ENCODE measurements around the gene ANK3. TPM values are rescaled to one million over a fixed set of nuclear protein-coding genes. Genes with fewer than 3 reads are reported as not detected.

The ANK3 gene
- total RNA-seq, 1 experiment from 2014 or later = 32.0 TPM

DNA sequence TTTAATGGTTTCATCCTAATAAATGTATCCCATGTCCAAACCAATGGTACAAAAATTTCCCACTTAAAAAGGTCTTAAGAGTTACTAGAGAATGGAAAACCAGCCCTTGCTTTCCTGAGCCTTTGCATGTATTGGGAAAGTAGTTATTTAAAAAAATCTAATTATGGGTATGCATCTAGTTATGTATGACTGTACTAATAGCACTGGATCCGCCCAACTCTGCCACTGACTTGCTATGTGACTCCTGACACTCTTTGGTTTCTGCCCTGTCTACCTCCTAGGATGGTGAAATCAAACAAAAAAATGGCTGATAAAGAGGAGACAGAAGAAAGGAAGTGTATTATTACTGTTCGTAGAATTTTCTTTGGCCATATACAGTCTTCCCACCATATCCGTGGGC is 372.9 kb downstream of the ANK3 start:
- no peaks in the 10 kb centered on the region for H3K9me2 ChIP-seq (ENCODE audit: insufficient read depth)
- no peak overlapping the region for H3K4me3 ChIP-seq
- no peak overlapping the region for H2AFZ ChIP-seq
- H3K79me2 ChIP-seq (ENCODE audit: low read depth) = no peaks in the 10 kb centered on the region
- no peak overlapping the region for H3K27ac ChIP-seq
- CTCF ChIA-PET = no interaction called here
- DNase-seq = no peak
- TF ChIP-seq, protein P1, sequence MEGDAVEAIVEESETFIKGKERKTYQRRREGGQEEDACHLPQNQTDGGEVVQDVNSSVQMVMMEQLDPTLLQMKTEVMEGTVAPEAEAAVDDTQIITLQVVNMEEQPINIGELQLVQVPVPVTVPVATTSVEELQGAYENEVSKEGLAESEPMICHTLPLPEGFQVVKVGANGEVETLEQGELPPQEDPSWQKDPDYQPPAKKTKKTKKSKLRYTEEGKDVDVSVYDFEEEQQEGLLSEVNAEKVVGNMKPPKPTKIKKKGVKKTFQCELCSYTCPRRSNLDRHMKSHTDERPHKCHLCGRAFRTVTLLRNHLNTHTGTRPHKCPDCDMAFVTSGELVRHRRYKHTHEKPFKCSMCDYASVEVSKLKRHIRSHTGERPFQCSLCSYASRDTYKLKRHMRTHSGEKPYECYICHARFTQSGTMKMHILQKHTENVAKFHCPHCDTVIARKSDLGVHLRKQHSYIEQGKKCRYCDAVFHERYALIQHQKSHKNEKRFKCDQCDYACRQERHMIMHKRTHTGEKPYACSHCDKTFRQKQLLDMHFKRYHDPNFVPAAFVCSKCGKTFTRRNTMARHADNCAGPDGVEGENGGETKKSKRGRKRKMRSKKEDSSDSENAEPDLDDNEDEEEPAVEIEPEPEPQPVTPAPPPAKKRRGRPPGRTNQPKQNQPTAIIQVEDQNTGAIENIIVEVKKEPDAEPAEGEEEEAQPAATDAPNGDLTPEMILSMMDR (conservative IDR thresholded peaks at IDR 0.05) = no peak
- no peak for TF ChIP-seq EZH2 (IDR thresholded peaks at IDR 0.05; ENCODE audit: low read depth)
- BruUV-seq (replicated peaks) = no TSS peak
- POLR2A ChIA-PET (ENCODE audit: unreplicated experiment) = no interaction called here
- intact Hi-C loops (cut with micrococcal nuclease; ENCODE audit: unreplicated experiment) = no loop called here
- no peaks in the 10 kb centered on the region for H3K4me1 ChIP-seq (replicated peaks; ENCODE audit: insufficient read depth)
- no peak overlapping the region for H3K4me2 ChIP-seq
- no peaks in the 10 kb centered on the region for H3F3A ChIP-seq (ENCODE audit: insufficient read depth, low read depth)
- no peaks in the 10 kb centered on the region for H3K27me3 ChIP-seq (ENCODE audit: insufficient read depth, low read depth)
- no peaks in the 10 kb centered on the region for H3K9me3 ChIP-seq (ENCODE audit: insufficient read depth, low read depth)
- no peaks in the 10 kb centered on the region for H4K20me1 ChIP-seq (ENCODE audit: insufficient read depth)
- H3K36me3 ChIP-seq (ENCODE audit: low read depth) = no peaks in the 10 kb centered on the region

- CTCF ChIA-PET = no interaction called here
- POLR2A ChIA-PET (ENCODE audit: unreplicated experiment) = no interaction called here
These were observed 379.8 kb downstream of the ANK3 start for GRCh38 chr10:60009710-60010383.

GRCh38 chr10:60009276-60009675 is 380.4 kb downstream of the ANK3 start:
- BruUV-seq (replicated peaks) = no TSS peak
- TF ChIP-seq EZH2 (IDR thresholded peaks at IDR 0.05; ENCODE audit: low read depth) = no peak
- TF ChIP-seq, protein P1 (conservative IDR thresholded peaks at IDR 0.05) = no peak
- POLR2A ChIA-PET (ENCODE audit: unreplicated experiment) = no interaction called here

More at GRCh38 chr10:60009710-60010383, 379.8 kb downstream of the ANK3 start:
- Histone ChIP-seq H3K4me1 (replicated peaks; ENCODE audit: insufficient read depth) (no peaks in the 10 kb centered on the region), H3K4me3 (no peak overlapping the region), H3K36me3 (ENCODE audit: low read depth) (no peaks in the 10 kb centered on the region), H3K27me3 (ENCODE audit: insufficient read depth, low read depth) (no peaks in the 10 kb centered on the region), H2AFZ (no peak overlapping the region), H3F3A (ENCODE audit: insufficient read depth, low read depth) (no peaks in the 10 kb centered on the region), H3K27ac (no peak overlapping the region), H4K20me1 (ENCODE audit: insufficient read depth) (no peaks in the 10 kb centered on the region), H3K4me2 (no peak overlapping the region), H3K9me3 (ENCODE audit: insufficient read depth, low read depth) (no peaks in the 10 kb centered on the region), H3K9me2 (ENCODE audit: insufficient read depth) (no peaks in the 10 kb centered on the region), H3K79me2 (ENCODE audit: low read depth) (no peaks in the 10 kb centered on the region)
- intact Hi-C loops (cut with micrococcal nuclease; ENCODE audit: unreplicated experiment) = loop anchor here (5.0 kb wide), 1 partner anchor 103 kb away; the partner anchor contains the start of gene CCDC6
- TF ChIP-seq, protein P1 (conservative IDR thresholded peaks at IDR 0.05) = no peak
- TF ChIP-seq EZH2 (IDR thresholded peaks at IDR 0.05; ENCODE audit: low read depth) = no peak
- DNase-seq = no peak
- no TSS peak for BruUV-seq (replicated peaks)

More at GRCh38 chr10:60009276-60009675, 380.4 kb downstream of the ANK3 start:
- DNase-seq = no peak
- no peak overlapping the region for H3K4me3 ChIP-seq
- no peaks in the 10 kb centered on the region for H3K27me3 ChIP-seq (ENCODE audit: insufficient read depth, low read depth)
- no peaks in the 10 kb centered on the region for H4K20me1 ChIP-seq (ENCODE audit: insufficient read depth)
- H3K9me2 ChIP-seq (ENCODE audit: insufficient read depth) = no peaks in the 10 kb centered on the region
- CTCF ChIA-PET = no interaction called here
- no peaks in the 10 kb centered on the region for H3F3A ChIP-seq (ENCODE audit: insufficient read depth, low read depth)
- intact Hi-C loops (cut with micrococcal nuclease; ENCODE audit: unreplicated experiment) = loop anchor here (5.0 kb wide), 1 partner anchor 102 kb away; the partner anchor contains the start of gene CCDC6
- no peak overlapping the region for H2AFZ ChIP-seq
- H3K36me3 ChIP-seq (ENCODE audit: low read depth) = no peaks in the 10 kb centered on the region
- no peak overlapping the region for H3K4me2 ChIP-seq
- H3K27ac ChIP-seq = no peak overlapping the region
- no peaks in the 10 kb centered on the region for H3K9me3 ChIP-seq (ENCODE audit: insufficient read depth, low read depth)
- H3K79me2 ChIP-seq (ENCODE audit: low read depth) = no peaks in the 10 kb centered on the region
- H3K4me1 ChIP-seq (replicated peaks; ENCODE audit: insufficient read depth) = no peaks in the 10 kb centered on the region
